Liver (tissue), 9 donors: ENCODE data around the gene TECRL. TPM values are rescaled to one million over a fixed set of nuclear protein-coding genes. Genes with fewer than 3 reads are reported as not detected.

Source experiments
- DNase-seq: peaks from one replicate; pipeline ENCODE4 v3.0.0-alpha.2; 2017; ENCODE audit warnings: low spot score
- H3K27ac ChIP-seq, 2 donors: one replicate each; pipeline ENCODE4 v1.7.0; 2013; ENCODE audit warnings: inconsistent platforms in 2 of 2, low read length in 2 of 2, control low read depth in 1 of 2, low read depth in 1 of 2, mild to moderate bottlenecking in 1 of 2
- H3K27me3 ChIP-seq, 4 donors: one replicate each; pipeline versions ENCODE4 v1.6.1 to v1.7.0; 2013; ENCODE audit warnings: low read length in 3 of 4, inconsistent platforms in 1 of 4, mild to moderate bottlenecking in 1 of 4, moderate library complexity in 1 of 4; ENCODE audit not compliant: control insufficient read depth in 4 of 4, insufficient read depth in 4 of 4
- H3K36me3 ChIP-seq, 4 donors: one replicate each; pipeline versions ENCODE4 v1.6.1 to v1.7.0; 2013; ENCODE audit warnings: low read length in 3 of 4, mild to moderate bottlenecking in 3 of 4, low read depth in 1 of 4, moderate library complexity in 1 of 4; ENCODE audit not compliant: control insufficient read depth in 4 of 4, insufficient read depth in 3 of 4
- H3K4me1 ChIP-seq, 4 donors: one replicate each; pipeline versions ENCODE4 v1.6.1 to v1.7.0; 2013; ENCODE audit warnings: low read length in 3 of 4, mild to moderate bottlenecking in 3 of 4, moderate library complexity in 1 of 4; ENCODE audit not compliant: control insufficient read depth in 4 of 4, insufficient read depth in 4 of 4
- H3K4me3 ChIP-seq, 3 donors: one replicate each; pipeline versions ENCODE4 v1.6.1 to v1.7.0; 2013; ENCODE audit warnings: low read length in 3 of 3, control low read depth in 1 of 3, low read depth in 1 of 3, mild to moderate bottlenecking in 1 of 3
- H3K9ac ChIP-seq, 2 donors: one replicate each; pipeline ENCODE4 v1.7.0; 2013; ENCODE audit warnings: low read length in 2 of 2, mild to moderate bottlenecking in 2 of 2, moderate library complexity in 2 of 2, control low read depth in 1 of 2, low read depth in 1 of 2
- H3K9me3 ChIP-seq, 4 donors: one replicate each; pipeline versions ENCODE4 v1.6.1 to v1.7.0; 2013; ENCODE audit warnings: low read length in 3 of 4; ENCODE audit not compliant: control insufficient read depth in 4 of 4
- EGR1 ChIP-seq, 2 donors: IDR thresholded peaks; 2 replicates each; pipeline ENCODE4 v1.6.1; 2016 to 2018; ENCODE audit warnings: antibody characterized with exemption in 2 of 2, low read depth in 2 of 2
- FOXA1 ChIP-seq: IDR thresholded peaks from 2 replicates; pipeline ENCODE4 v1.6.1; 2016; ENCODE audit warnings: antibody characterized with exemption
- FOXA2 ChIP-seq: IDR thresholded peaks from 2 replicates; pipeline ENCODE4 v1.6.1; 2016; ENCODE audit warnings: antibody characterized with exemption
- GABPA ChIP-seq, 2 donors: IDR thresholded peaks in 1 of 2; conservative IDR thresholded peaks in 1 of 2; 2 replicates each; pipeline ENCODE4 v1.6.1; 2016; ENCODE audit warnings: antibody characterized with exemption in 2 of 2, mild to moderate bottlenecking in 1 of 2, moderate library complexity in 1 of 2
- HNF4A ChIP-seq, 2 donors: conservative IDR thresholded peaks; 2 replicates each; pipeline ENCODE4 v1.6.1; 2016; ENCODE audit warnings: antibody characterized with exemption in 2 of 2, mild to moderate bottlenecking in 2 of 2
- HNF4G ChIP-seq: IDR thresholded peaks from 2 replicates; pipeline ENCODE4 v1.6.1; 2016; ENCODE audit warnings: antibody characterized with exemption
- JUND ChIP-seq, 2 donors: IDR thresholded peaks; 2 replicates each; pipeline ENCODE4 v1.6.1; 2016; ENCODE audit warnings: antibody characterized with exemption in 2 of 2
- MAX ChIP-seq: IDR thresholded peaks from 2 replicates; pipeline ENCODE4 v1.6.1; 2016; ENCODE audit warnings: antibody characterized with exemption
- NR2F2 ChIP-seq: IDR thresholded peaks from 2 replicates; pipeline ENCODE4 v1.6.1; 2016; ENCODE audit warnings: antibody characterized with exemption
- RAD21 ChIP-seq, 2 donors: IDR thresholded peaks; 2 replicates each; pipeline ENCODE4 v1.6.1; 2016; ENCODE audit warnings: antibody characterized with exemption in 2 of 2, mild to moderate bottlenecking in 2 of 2
- RXRA ChIP-seq, 2 donors: IDR thresholded peaks; 2 replicates each; pipeline ENCODE4 v1.6.1; 2017 to 2018; ENCODE audit warnings: antibody characterized with exemption in 2 of 2, mild to moderate bottlenecking in 1 of 2
- SP1 ChIP-seq: IDR thresholded peaks from 2 replicates; pipeline ENCODE4 v1.6.1; 2018; ENCODE audit warnings: antibody characterized with exemption, mild to moderate bottlenecking
- TAF1 ChIP-seq: conservative IDR thresholded peaks from 2 replicates; pipeline ENCODE4 v1.6.1; 2016; ENCODE audit warnings: antibody characterized with exemption, mild to moderate bottlenecking
- YY1 ChIP-seq: IDR thresholded peaks from 2 replicates; pipeline ENCODE4 v1.6.1; 2016; ENCODE audit warnings: antibody characterized with exemption, mild to moderate bottlenecking
- WGBS: extraction: QIAGEN DNeasy Blood & Tissue Kit; methylation state at CpG from one replicate; pipeline ENCODE4 v1.1.7; 2013; 5-methylcytosine and 5-hydroxymethylcytosine counted together
- polyA plus RNA-seq, 2 donors: library from polyadenylated mRNA; stranded (reverse) in 1 of 2; unstranded in 1 of 2; fragments of 200-250 nt in 1 of 2; fragments of >200 nt in 1 of 2; fragmentation: Nextera tagmentation in 1 of 2; extraction: Ambion mirVana in 1 of 2; gene quantifications; one replicate each; pipeline versions ENCODE4 v1.2.1 to v1.2.3, GENCODE V29; 2013 to 2015
- total RNA-seq, 2 donors: library from RNA; depleted of rRNA; stranded (reverse); fragments of >200 nt; gene quantifications; one replicate each; pipeline ENCODE4 v1.2.3, GENCODE V29; 2014
- TF ChIP-seq, protein P1 (sequence below): IDR thresholded peaks from 2 replicates; pipeline ENCODE4 v1.6.1; 2016; ENCODE audit warnings: antibody characterized with exemption
- TF ChIP-seq, protein P2 (sequence below): IDR thresholded peaks from 2 replicates; pipeline ENCODE4 v1.6.1; 2016; ENCODE audit warnings: antibody characterized with exemption, mild to moderate bottlenecking
- TF ChIP-seq, protein P3 (sequence below): IDR thresholded peaks from 2 replicates; pipeline ENCODE4 v1.6.1; 2016; ENCODE audit warnings: antibody characterized with exemption
- donor health status: healthy.
- donor health status: healthy.
- donor health status: healthy.
- donor health status: healthy.
- donor health status: healthy.

TECRL gene
- total and polyA plus RNA-seq, 4 donors, result not detected

DNA sequence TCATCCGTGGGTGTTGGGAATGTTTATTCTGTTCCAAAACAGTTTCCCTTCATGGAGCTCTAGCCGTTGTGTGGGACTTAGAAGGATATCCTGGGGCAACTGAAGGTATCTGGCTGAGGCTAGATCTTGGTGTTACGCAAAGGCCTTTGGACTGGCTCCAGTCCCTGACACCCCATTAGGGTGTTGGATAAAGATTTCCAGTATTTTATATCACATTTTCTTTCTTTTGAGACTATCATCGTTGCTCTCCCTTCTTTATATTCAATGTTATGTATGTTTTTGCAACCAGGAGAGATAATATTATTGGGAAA, 103.0 kb downstream of the TECRL start:
- Histone ChIP-seq H3K27me3 (no peaks in the 10 kb centered on the region), H3K27ac (no peak overlapping the region), H3K4me1 (no peaks in the 10 kb centered on the region), H3K36me3 (no peaks in the 10 kb centered on the region), H3K9me3 (peaks cover 1 to 13% (median 10%) of the 10 kb centered on the region in 4 donors), H3K9ac (no peak overlapping the region), H3K4me3 (no peak overlapping the region)
- TF ChIP-seq NR2F2 (no peak), JUND (IDR thresholded peaks at IDR 0.05) (no peak), RXRA (IDR thresholded peaks at IDR 0.05) (no peak), SP1 (no peak), YY1 (no peak), MAX (no peak), EGR1 (IDR thresholded peaks at IDR 0.05; ENCODE audit: low read depth in 2 of 2) (no peak), HNF4G (no peak), FOXA1 (no peak), GABPA (IDR thresholded peaks at IDR 0.05 in 1 of 2, conservative IDR thresholded peaks at IDR 0.05 in 1 of 2) (no peak), RAD21 (IDR thresholded peaks at IDR 0.05) (no peak), FOXA2 (no peak)
- TF ChIP-seq, protein P1, sequence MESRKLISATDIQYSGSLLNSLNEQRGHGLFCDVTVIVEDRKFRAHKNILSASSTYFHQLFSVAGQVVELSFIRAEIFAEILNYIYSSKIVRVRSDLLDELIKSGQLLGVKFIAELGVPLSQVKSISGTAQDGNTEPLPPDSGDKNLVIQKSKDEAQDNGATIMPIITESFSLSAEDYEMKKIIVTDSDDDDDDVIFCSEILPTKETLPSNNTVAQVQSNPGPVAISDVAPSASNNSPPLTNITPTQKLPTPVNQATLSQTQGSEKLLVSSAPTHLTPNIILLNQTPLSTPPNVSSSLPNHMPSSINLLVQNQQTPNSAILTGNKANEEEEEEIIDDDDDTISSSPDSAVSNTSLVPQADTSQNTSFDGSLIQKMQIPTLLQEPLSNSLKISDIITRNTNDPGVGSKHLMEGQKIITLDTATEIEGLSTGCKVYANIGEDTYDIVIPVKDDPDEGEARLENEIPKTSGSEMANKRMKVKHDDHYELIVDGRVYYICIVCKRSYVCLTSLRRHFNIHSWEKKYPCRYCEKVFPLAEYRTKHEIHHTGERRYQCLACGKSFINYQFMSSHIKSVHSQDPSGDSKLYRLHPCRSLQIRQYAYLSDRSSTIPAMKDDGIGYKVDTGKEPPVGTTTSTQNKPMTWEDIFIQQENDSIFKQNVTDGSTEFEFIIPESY, result no peak
- TF ChIP-seq, protein P2, sequence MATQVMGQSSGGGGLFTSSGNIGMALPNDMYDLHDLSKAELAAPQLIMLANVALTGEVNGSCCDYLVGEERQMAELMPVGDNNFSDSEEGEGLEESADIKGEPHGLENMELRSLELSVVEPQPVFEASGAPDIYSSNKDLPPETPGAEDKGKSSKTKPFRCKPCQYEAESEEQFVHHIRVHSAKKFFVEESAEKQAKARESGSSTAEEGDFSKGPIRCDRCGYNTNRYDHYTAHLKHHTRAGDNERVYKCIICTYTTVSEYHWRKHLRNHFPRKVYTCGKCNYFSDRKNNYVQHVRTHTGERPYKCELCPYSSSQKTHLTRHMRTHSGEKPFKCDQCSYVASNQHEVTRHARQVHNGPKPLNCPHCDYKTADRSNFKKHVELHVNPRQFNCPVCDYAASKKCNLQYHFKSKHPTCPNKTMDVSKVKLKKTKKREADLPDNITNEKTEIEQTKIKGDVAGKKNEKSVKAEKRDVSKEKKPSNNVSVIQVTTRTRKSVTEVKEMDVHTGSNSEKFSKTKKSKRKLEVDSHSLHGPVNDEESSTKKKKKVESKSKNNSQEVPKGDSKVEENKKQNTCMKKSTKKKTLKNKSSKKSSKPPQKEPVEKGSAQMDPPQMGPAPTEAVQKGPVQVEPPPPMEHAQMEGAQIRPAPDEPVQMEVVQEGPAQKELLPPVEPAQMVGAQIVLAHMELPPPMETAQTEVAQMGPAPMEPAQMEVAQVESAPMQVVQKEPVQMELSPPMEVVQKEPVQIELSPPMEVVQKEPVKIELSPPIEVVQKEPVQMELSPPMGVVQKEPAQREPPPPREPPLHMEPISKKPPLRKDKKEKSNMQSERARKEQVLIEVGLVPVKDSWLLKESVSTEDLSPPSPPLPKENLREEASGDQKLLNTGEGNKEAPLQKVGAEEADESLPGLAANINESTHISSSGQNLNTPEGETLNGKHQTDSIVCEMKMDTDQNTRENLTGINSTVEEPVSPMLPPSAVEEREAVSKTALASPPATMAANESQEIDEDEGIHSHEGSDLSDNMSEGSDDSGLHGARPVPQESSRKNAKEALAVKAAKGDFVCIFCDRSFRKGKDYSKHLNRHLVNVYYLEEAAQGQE, result no peak
- WGBS, result 74% methylated on average over 4 of the region's 4 CpGs
- no peak for DNase-seq

- H3K4me1 ChIP-seq, result no peaks in the 10 kb centered on the region
- no peak overlapping the region for H3K27ac ChIP-seq
- DNase-seq, result no peak
- H3K4me3 ChIP-seq, result no peak overlapping the region
- H3K9me3 ChIP-seq, result peaks cover 1 to 13% (median 10%) of the 10 kb centered on the region in 4 donors
- no peaks in the 10 kb centered on the region for H3K36me3 ChIP-seq
- H3K9ac ChIP-seq, result no peak overlapping the region
- WGBS, result 28% methylated on average over 1 of the region's 1 CpG
- no peaks in the 10 kb centered on the region for H3K27me3 ChIP-seq
- TF ChIP-seq, protein P1, result no peak
- TF ChIP-seq HNF4G (no peak), EGR1 (IDR thresholded peaks at IDR 0.05; ENCODE audit: low read depth in 2 of 2) (no peak), MAX (no peak), JUND (IDR thresholded peaks at IDR 0.05) (no peak), YY1 (no peak), GABPA (IDR thresholded peaks at IDR 0.05 in 1 of 2, conservative IDR thresholded peaks at IDR 0.05 in 1 of 2) (no peak), SP1 (no peak), FOXA1 (no peak), FOXA2 (no peak), HNF4A (conservative IDR thresholded peaks at IDR 0.05) (no peak), TAF1 (no peak), NR2F2 (no peak)
- TF ChIP-seq, protein P3, sequence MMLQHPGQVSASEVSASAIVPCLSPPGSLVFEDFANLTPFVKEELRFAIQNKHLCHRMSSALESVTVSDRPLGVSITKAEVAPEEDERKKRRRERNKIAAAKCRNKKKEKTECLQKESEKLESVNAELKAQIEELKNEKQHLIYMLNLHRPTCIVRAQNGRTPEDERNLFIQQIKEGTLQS, result no peak
- TF ChIP-seq, protein P2, result no peak
Observed at GRCh38 chr4:64305565-64306254, 103.5 kb downstream of the TECRL start.
